H1 (cell line): Measurements from ENCODE around the gene GALNT7.

Experiments used
- EZH2 ChIP-seq: fragments of 200-600 bp; sonication (generic); IDR thresholded peaks from 2 replicates; pipeline ENCODE4 v1.7.1; 2012; ENCODE audit warnings: low read depth, mild to moderate bottlenecking, moderate library complexity, low read length, inconsistent platforms; ENCODE audit not compliant: severe bottlenecking
- JUN ChIP-seq: IDR thresholded peaks from 2 replicates; pipeline ENCODE4 v1.6.1; 2011; ENCODE audit warnings: low read depth, mild to moderate bottlenecking, improper control_type of control experiment, low read length
- SRF ChIP-seq: IDR thresholded peaks from 2 replicates; pipeline ENCODE4 v1.6.1; 2011; ENCODE audit warnings: mild to moderate bottlenecking, low read depth, low read length, moderate library complexity

DNA sequence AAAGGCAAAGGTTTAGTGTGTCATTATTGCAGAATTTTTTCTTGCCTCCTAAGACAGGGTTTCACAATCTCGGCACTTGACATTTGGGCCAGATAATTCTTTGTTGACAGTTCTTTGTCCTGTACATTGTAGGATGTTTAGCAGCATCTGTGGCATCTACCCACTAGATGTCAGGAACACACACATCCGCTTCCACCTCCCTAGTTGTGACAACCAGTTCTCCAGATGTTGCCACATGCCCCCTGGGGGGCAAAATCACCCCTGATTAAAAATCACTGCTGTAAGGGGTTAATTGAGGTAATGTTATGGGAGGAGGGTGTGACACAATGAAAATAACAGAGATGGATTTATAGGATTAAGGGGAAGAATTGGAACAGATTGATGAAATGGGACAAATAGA, 90.3 kb downstream of the GALNT7 start:
- TF ChIP-seq SRF: no peak
- no peak for TF ChIP-seq JUN
- TF ChIP-seq EZH2: no peak
